Measurements from ENCODE around the gene ZNF385A. TPM values are rescaled to one million over a fixed set of nuclear protein-coding genes. Genes with fewer than 3 reads are reported as not detected.

Gene ZNF385A
- total and polyA plus RNA-seq, 2 experiments from 2014 or later, result 10.9 to 21.7 TPM

DNA sequence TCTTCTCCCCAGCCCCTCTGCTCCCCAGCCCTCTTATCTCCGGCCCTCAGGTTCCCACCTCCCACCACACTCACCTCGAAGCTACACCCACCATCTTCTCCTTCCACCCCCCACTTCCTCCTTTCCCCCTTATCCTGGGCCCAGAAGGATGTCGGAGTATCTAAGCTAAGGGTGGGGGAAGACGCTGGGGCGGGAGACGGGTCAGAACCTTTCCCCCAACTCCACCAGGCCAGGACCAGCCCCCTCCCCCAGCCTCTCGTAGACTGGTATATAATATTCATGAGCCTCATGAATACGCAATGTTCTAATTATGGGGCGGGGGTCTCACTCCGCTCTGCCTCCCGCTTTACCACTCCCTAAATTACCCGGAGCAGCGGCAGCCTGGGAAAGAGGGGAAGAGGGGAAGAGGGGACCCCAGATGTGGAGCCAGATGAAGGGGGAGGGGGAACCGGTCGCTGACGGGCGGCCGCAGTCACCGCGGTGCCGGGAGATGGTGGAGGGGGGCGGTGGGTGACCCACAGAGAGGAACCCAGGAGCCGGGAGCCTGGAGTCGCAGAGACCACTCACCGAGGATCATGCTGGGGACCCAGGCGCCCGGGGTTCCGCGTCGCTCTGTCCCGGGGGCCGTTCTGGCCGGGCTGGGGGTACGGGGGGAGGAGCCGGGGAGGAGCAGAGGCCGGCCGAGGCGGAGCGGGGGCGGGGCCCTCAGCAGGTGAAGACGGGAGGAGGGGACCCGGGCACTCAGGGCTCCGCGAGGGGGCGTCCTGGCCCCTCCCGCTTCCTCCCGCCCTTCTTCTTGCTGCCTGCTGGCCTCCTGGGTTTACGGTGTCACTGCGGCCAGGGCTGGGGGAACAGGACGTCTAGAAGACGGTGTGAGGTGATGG lies 6.4 kb upstream of the ZNF385A start:
- Histone ChIP-seq H3K9me2 (ENCODE audit: insufficient read depth) (0 out of 2 replicates have a peak, but pooled peaks cover 9% of the 10 kb centered on the region), H2AFZ (peak overlapping the region; percentile 95), H3K4me3 (peak overlapping the region; percentile 98), H3K79me2 (replicated peaks; ENCODE audit: insufficient read depth) (no peaks in the 10 kb centered on the region), H3K4me2 (peak overlapping the region; percentile 97), H3F3A (replicated peaks; ENCODE audit: low read depth) (peaks cover 13% of the 10 kb centered on the region; the same call in 1 of the 2 replicates), H3K4me1 (ENCODE audit: insufficient read depth) (peaks cover 68% of the 10 kb centered on the region), H3K36me3 (ENCODE audit: insufficient read depth) (no peaks in the 10 kb centered on the region), H3K27ac (ENCODE audit: low read depth) (0 out of 2 replicates have a peak overlapping the region, but pooled peaks have one; percentile 39), H3K27me3 (ENCODE audit: insufficient read depth) (peaks cover 18% of the 10 kb centered on the region), H4K20me1 (replicated peaks; ENCODE audit: insufficient read depth) (no peaks in the 10 kb centered on the region; the same call in 1 of the 2 replicates)
- Mint-ChIP-seq H3K9me3 (no peaks in the 10 kb centered on the region), H3K4me3 (peak overlapping the region; percentile 81), H3K4me1 (peaks cover 70% of the 10 kb centered on the region), H3K27me3 (ENCODE audit: insufficient read depth, low read depth, poor library complexity) (peaks cover 20% of the 10 kb centered on the region), H3K27ac (no peak overlapping the region), H3K36me3 (ENCODE audit: low read depth) (peaks cover 10% of the 10 kb centered on the region)
- peak; percentile 95 for DNase-seq (ENCODE audit: low spot score)
- TF ChIP-seq, protein P1, sequence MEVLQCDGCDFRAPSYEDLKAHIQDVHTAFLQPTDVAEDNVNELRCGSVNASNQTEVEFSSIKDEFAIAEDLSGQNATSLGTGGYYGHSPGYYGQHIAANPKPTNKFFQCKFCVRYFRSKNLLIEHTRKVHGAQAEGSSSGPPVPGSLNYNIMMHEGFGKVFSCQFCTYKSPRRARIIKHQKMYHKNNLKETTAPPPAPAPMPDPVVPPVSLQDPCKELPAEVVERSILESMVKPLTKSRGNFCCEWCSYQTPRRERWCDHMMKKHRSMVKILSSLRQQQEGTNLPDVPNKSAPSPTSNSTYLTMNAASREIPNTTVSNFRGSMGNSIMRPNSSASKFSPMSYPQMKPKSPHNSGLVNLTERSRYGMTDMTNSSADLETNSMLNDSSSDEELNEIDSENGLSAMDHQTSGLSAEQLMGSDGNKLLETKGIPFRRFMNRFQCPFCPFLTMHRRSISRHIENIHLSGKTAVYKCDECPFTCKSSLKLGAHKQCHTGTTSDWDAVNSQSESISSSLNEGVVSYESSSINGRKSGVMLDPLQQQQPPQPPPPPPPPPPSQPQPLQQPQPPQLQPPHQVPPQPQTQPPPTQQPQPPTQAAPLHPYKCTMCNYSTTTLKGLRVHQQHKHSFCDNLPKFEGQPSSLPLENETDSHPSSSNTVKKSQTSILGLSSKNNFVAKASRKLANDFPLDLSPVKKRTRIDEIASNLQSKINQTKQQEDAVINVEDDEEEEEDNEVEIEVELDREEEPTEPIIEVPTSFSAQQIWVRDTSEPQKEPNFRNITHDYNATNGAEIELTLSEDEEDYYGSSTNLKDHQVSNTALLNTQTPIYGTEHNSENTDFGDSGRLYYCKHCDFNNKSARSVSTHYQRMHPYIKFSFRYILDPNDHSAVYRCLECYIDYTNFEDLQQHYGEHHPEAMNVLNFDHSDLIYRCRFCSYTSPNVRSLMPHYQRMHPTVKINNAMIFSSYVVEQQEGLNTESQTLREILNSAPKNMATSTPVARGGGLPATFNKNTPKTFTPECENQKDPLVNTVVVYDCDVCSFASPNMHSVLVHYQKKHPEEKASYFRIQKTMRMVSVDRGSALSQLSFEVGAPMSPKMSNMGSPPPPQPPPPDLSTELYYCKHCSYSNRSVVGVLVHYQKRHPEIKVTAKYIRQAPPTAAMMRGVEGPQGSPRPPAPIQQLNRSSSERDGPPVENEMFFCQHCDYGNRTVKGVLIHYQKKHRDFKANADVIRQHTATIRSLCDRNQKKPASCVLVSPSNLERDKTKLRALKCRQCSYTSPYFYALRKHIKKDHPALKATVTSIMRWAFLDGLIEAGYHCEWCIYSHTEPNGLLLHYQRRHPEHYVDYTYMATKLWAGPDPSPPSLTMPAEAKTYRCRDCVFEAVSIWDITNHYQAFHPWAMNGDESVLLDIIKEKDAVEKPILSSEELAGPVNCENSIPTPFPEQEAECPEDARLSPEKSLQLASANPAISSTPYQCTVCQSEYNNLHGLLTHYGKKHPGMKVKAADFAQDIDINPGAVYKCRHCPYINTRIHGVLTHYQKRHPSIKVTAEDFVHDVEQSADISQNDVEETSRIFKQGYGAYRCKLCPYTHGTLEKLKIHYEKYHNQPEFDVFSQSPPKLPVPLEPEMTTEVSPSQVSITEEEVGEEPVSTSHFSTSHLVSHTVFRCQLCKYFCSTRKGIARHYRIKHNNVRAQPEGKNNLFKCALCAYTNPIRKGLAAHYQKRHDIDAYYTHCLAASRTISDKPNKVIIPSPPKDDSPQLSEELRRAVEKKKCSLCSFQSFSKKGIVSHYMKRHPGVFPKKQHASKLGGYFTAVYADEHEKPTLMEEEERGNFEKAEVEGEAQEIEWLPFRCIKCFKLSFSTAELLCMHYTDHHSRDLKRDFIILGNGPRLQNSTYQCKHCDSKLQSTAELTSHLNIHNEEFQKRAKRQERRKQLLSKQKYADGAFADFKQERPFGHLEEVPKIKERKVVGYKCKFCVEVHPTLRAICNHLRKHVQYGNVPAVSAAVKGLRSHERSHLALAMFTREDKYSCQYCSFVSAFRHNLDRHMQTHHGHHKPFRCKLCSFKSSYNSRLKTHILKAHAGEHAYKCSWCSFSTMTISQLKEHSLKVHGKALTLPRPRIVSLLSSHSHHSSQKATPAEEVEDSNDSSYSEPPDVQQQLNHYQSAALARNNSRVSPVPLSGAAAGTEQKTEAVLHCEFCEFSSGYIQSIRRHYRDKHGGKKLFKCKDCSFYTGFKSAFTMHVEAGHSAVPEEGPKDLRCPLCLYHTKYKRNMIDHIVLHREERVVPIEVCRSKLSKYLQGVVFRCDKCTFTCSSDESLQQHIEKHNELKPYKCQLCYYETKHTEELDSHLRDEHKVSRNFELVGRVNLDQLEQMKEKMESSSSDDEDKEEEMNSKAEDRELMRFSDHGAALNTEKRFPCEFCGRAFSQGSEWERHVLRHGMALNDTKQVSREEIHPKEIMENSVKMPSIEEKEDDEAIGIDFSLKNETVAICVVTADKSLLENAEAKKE (CRISPR knock-in tag; IDR thresholded peaks at IDR 0.05), result no peak
- TF ChIP-seq JUNB (IDR thresholded peaks at IDR 0.05; ENCODE audit: unreplicated experiment) (no peak), CREB1 (CRISPR knock-in tag; IDR thresholded peaks at IDR 0.05; ENCODE audit: low read depth) (no peak), POLR2AphosphoS5 (IDR thresholded peaks at IDR 0.05; ENCODE audit: low read depth) (peak; percentile 29; the same call in 1 of the 2 replicates)
- TF ChIP-seq, protein P2, sequence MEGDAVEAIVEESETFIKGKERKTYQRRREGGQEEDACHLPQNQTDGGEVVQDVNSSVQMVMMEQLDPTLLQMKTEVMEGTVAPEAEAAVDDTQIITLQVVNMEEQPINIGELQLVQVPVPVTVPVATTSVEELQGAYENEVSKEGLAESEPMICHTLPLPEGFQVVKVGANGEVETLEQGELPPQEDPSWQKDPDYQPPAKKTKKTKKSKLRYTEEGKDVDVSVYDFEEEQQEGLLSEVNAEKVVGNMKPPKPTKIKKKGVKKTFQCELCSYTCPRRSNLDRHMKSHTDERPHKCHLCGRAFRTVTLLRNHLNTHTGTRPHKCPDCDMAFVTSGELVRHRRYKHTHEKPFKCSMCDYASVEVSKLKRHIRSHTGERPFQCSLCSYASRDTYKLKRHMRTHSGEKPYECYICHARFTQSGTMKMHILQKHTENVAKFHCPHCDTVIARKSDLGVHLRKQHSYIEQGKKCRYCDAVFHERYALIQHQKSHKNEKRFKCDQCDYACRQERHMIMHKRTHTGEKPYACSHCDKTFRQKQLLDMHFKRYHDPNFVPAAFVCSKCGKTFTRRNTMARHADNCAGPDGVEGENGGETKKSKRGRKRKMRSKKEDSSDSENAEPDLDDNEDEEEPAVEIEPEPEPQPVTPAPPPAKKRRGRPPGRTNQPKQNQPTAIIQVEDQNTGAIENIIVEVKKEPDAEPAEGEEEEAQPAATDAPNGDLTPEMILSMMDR (conservative IDR thresholded peaks at IDR 0.05; ENCODE audit: low read depth in 2 of 2), result peak in 1 of 2 experiments; percentile 50; a peak in 2 of 4 replicates
- ATAC-seq, result peak; percentile 59
